Endothelial cell of umbilical vein (primary cell): Measurements from ENCODE around the gene PLXNA4. TPM values are rescaled to one million over a fixed set of nuclear protein-coding genes. Genes with fewer than 3 reads are reported as not detected.

Source experiments
- BruUV-seq: library from RNA; stranded (reverse); fragments of 400-500 nt; replicated peaks from 2 replicates; lab custom pipeline; 2021; lab: Mats Ljungman, UMichigan
- CTCF ChIA-PET: fragments of 300-600, 350-600 bp; sonication (Branson Sonifier 250); formaldehyde crosslinking; loops from one replicate; lab custom pipeline; 2021; ENCODE audit warnings: antibody characterized with exemption, inconsistent platforms; lab: Charles Lee
- POLR2A ChIA-PET: fragments of 300-600, 350-600 bp; sonication (Branson Sonifier 250); formaldehyde crosslinking; loops from one replicate; lab custom pipeline; 2021; ENCODE audit warnings: antibody characterized with exemption, inconsistent platforms; lab: Charles Lee
- DNase-seq: peaks from one replicate; pipeline ENCODE4 v3.0.0-alpha.2; 2011; ENCODE audit warnings: low read depth, low spot score
- FAIRE-seq: peaks from 2 replicates; lab custom pipeline; 2011; peaks lifted over from hg19 to GRCh38; lab: Jason Lieb, UNC
- H2AFZ ChIP-seq: 2 replicates; pipeline ENCODE4 v1.6.0; 2012; ENCODE audit warnings: low read depth, low read length, control low read depth, inconsistent platforms
- H3K27ac ChIP-seq: 2 replicates; pipeline ENCODE4 v1.5.1; 2011; ENCODE audit warnings: low read depth, mild to moderate bottlenecking, control low read depth, low read length, moderate library complexity; ENCODE audit not compliant: insufficient read depth
- H3K27me3 ChIP-seq, 2 experiments: 2 replicates each; pipeline versions ENCODE4 v1.6.0 to v1.6.1; 2011; ENCODE audit warnings: low read length in 2 of 2, mixed read lengths in 1 of 2; ENCODE audit not compliant: control insufficient read depth in 2 of 2, insufficient read depth in 2 of 2
- H3K36me3 ChIP-seq, 2 experiments: 2 replicates in 1 of 2; 3 replicates in 1 of 2; pipeline ENCODE4 v1.5.1; 2011; ENCODE audit warnings: low read length in 2 of 2, mild to moderate bottlenecking in 1 of 2, moderate library complexity in 1 of 2; ENCODE audit not compliant: control insufficient read depth in 2 of 2, insufficient read depth in 2 of 2; ENCODE audit errors: extremely low read depth in 1 of 2
- H3K4me1 ChIP-seq: 3 replicates; pipeline ENCODE4 v1.5.1; 2011; ENCODE audit warnings: mild to moderate bottlenecking, low read length; ENCODE audit not compliant: control insufficient read depth, insufficient read depth; ENCODE audit errors: extremely low read depth
- H3K4me2 ChIP-seq: 2 replicates; pipeline ENCODE4 v1.6.1; 2011; ENCODE audit warnings: low read length, control low read depth, mixed read lengths; ENCODE audit not compliant: insufficient read depth
- H3K4me3 ChIP-seq, 3 experiments: fragments of 200-600 bp in 1 of 3; sonication (generic), shearing (Covaris generic) in 1 of 3; replicated peaks in 1 of 3; 2 replicates each; pipeline ENCODE4 v1.5.1; 2011 to 2016; ENCODE audit warnings: control low read depth in 3 of 3, low read length in 3 of 3, mild to moderate bottlenecking in 2 of 3, inconsistent platforms in 1 of 3, low read depth in 1 of 3, moderate library complexity in 1 of 3; ENCODE audit not compliant: insufficient read depth in 1 of 3
- H3K79me2 ChIP-seq: 2 replicates; pipeline ENCODE4 v1.6.0; 2012; ENCODE audit warnings: low read length, inconsistent platforms; ENCODE audit not compliant: control insufficient read depth, insufficient read depth
- H3K9ac ChIP-seq: replicated peaks from 2 replicates; pipeline ENCODE3; 2011; ENCODE audit warnings: low read length, control low read depth; ENCODE audit not compliant: insufficient read depth; ENCODE audit errors: extremely low read depth
- H3K9me1 ChIP-seq: replicated peaks from 3 replicates; pipeline ENCODE4 v1.6.0; 2011; ENCODE audit warnings: mild to moderate bottlenecking, low read length; ENCODE audit not compliant: control insufficient read depth, insufficient read depth; ENCODE audit errors: extremely low read depth
- H3K9me3 ChIP-seq: replicated peaks from 2 replicates; pipeline ENCODE4 v1.5.1; 2012; ENCODE audit warnings: low read length, inconsistent platforms; ENCODE audit not compliant: control insufficient read depth, insufficient read depth
- H4K20me1 ChIP-seq: replicated peaks from 2 replicates; pipeline ENCODE3; 2011; ENCODE audit warnings: mild to moderate bottlenecking, low read length; ENCODE audit not compliant: control insufficient read depth, insufficient read depth; ENCODE audit errors: extremely low read depth
- EZH2 ChIP-seq: IDR thresholded peaks from 2 replicates; pipeline ENCODE4 v1.6.1; 2012; ENCODE audit warnings: borderline replicate concordance, low read depth, mild to moderate bottlenecking, moderate library complexity, low read length, inconsistent platforms; ENCODE audit not compliant: severe bottlenecking
- FOS ChIP-seq: IDR thresholded peaks from 2 replicates; pipeline ENCODE4 v1.6.1; 2011; ENCODE audit warnings: mild to moderate bottlenecking, low read length, moderate library complexity, borderline replicate concordance; ENCODE audit not compliant: insufficient read depth
- GATA2 ChIP-seq: IDR thresholded peaks from 2 replicates; pipeline ENCODE4 v1.7.0; 2011; ENCODE audit warnings: low read depth, mild to moderate bottlenecking, moderate library complexity, mixed read lengths, low read length; ENCODE audit not compliant: insufficient read length, insufficient read depth
- JUN ChIP-seq: IDR thresholded peaks from 2 replicates; pipeline ENCODE4 v1.6.1; 2011; ENCODE audit warnings: borderline replicate concordance, low read depth; ENCODE audit not compliant: insufficient read length, insufficient read depth
- MYC ChIP-seq: IDR thresholded peaks from one replicate; pipeline ENCODE4 v1.6.1; 2011; ENCODE audit warnings: mild to moderate bottlenecking, low read depth, low read length
- POLR2A ChIP-seq: IDR thresholded peaks from 2 replicates; pipeline ENCODE4 v1.6.1; 2012; ENCODE audit warnings: low read depth, mild to moderate bottlenecking, control low read depth, low read length
- POLR2AphosphoS5 ChIP-seq: IDR thresholded peaks from 2 replicates; pipeline ENCODE4 v1.6.1; 2012; ENCODE audit warnings: low read depth, mild to moderate bottlenecking, control low read depth, low read length, moderate library complexity; ENCODE audit not compliant: insufficient read depth
- dilution Hi-C: fragments of 300-500 bp; cut with MboI; formaldehyde crosslinking; loops from one replicate; pipeline ENCODE4 v1.15.0; 2019; ENCODE audit warnings: low sequenced_read_pairs; ENCODE audit not compliant: extremely low pct_ligation_motif_present
- intact Hi-C: fragments of 100-400 bp; cut with micrococcal nuclease; formaldehyde crosslinking; loops from one replicate; pipeline ENCODE4 v1.10.0; 2022
- polyA plus RNA-seq, 4 experiments: library from polyadenylated mRNA; depleted of rRNA in 3 of 4; stranded (reverse) in 3 of 4; unstranded in 1 of 4; fragments of >200 nt; gene quantifications; 2 replicates each; pipeline versions ENCODE4 v1.2.1 to v1.2.3, GENCODE V29; 2011 to 2012; ENCODE audit warnings: missing spikeins in 1 of 4
- total RNA-seq: library from RNA; stranded (reverse); gene quantifications from 2 replicates; pipeline ENCODE4 v1.2.3, GENCODE V29; 2021
- TF ChIP-seq, protein P1 (sequence below), 2 donors: IDR thresholded peaks; 1 replicate in 1 of 2; 2 replicates in 1 of 2; pipeline ENCODE4 v1.5.1; 2011; ENCODE audit warnings: low read length in 2 of 2, mild to moderate bottlenecking in 2 of 2, moderate library complexity in 2 of 2, control low read depth in 1 of 2, inconsistent platforms in 1 of 2, low read depth in 1 of 2; ENCODE audit not compliant: insufficient read depth in 1 of 2; ENCODE audit errors: extremely low read depth in 1 of 2
- TF ChIP-seq, protein P2 (sequence below): IDR thresholded peaks from 2 replicates; pipeline ENCODE4 v1.6.1; 2011; ENCODE audit not compliant: insufficient read depth, insufficient read length

Gene PLXNA4
- total and polyA plus RNA-seq, 2 donors (not counting 3 experiments of a cell fraction or from before 2014, with no cell fraction given), result 12.1 to 20.4 TPM

DNA sequence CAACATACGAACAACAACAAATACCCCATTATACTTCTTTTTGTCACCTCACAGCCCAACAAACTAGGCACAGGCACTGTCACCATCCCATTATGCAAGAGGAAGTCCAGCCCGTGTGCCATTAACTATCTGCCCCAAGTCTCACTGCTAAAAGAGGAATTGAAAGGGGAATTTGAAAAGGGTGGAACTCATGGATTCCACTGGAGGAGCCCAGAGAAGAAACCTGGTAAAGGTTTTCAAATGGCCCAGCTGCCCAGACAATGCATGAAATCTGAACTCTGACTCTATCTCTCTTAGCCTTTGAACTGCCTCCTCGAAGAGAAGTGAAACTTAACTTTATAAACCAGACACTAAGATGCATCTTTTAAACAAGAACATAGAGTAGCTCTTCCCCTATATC is 130.0 kb downstream of the PLXNA4 start:
- ChIA-PET CTCF (interaction anchor here (1.4 kb wide), 1 partner anchor 35 kb away, joined by 4 read pairs; no protein-coding TSS in a partner anchor), POLR2A (no interaction called here)
- intact Hi-C loops, result no loop called here
- no peaks in the 10 kb centered on the region for H3K79me2 ChIP-seq
- H2AFZ ChIP-seq, result no peak overlapping the region
- no peak overlapping the region for H3K27ac ChIP-seq
- dilution Hi-C loops, result no loop called here
- no peaks in the 10 kb centered on the region for H3K36me3 ChIP-seq
- DNase-seq, result no peak
- H3K27me3 ChIP-seq, result no peaks in the 10 kb centered on the region
- no peak overlapping the region for H3K9ac ChIP-seq
- FAIRE-seq, result no peak
- no peak overlapping the region for H3K4me3 ChIP-seq
- no peak for TF ChIP-seq EZH2
- no peak for TF ChIP-seq MYC
- TF ChIP-seq POLR2AphosphoS5, result no peak
- TF ChIP-seq JUN, result no peak
- TF ChIP-seq POLR2A, result no peak
- TF ChIP-seq, protein P1, sequence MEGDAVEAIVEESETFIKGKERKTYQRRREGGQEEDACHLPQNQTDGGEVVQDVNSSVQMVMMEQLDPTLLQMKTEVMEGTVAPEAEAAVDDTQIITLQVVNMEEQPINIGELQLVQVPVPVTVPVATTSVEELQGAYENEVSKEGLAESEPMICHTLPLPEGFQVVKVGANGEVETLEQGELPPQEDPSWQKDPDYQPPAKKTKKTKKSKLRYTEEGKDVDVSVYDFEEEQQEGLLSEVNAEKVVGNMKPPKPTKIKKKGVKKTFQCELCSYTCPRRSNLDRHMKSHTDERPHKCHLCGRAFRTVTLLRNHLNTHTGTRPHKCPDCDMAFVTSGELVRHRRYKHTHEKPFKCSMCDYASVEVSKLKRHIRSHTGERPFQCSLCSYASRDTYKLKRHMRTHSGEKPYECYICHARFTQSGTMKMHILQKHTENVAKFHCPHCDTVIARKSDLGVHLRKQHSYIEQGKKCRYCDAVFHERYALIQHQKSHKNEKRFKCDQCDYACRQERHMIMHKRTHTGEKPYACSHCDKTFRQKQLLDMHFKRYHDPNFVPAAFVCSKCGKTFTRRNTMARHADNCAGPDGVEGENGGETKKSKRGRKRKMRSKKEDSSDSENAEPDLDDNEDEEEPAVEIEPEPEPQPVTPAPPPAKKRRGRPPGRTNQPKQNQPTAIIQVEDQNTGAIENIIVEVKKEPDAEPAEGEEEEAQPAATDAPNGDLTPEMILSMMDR (IDR thresholded peaks at IDR 0.05; ENCODE audit: extremely low read depth in 1 of 2, insufficient read depth in 1 of 2, low read depth in 1 of 2, low read length in 2 of 2), result no peak
- TF ChIP-seq GATA2, result no peak
- TF ChIP-seq FOS, result no peak
- TF ChIP-seq, protein P2, sequence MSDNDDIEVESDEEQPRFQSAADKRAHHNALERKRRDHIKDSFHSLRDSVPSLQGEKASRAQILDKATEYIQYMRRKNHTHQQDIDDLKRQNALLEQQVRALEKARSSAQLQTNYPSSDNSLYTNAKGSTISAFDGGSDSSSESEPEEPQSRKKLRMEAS, result no peak
- BruUV-seq, result no TSS peak
- no peaks in the 10 kb centered on the region for H3K9me1 ChIP-seq
- H3K9me3 ChIP-seq, result no peaks in the 10 kb centered on the region
- H3K4me1 ChIP-seq, result no peaks in the 10 kb centered on the region
- no peak overlapping the region for H3K4me2 ChIP-seq
- no peaks in the 10 kb centered on the region for H4K20me1 ChIP-seq
